A673 (cell line): ENCODE data around the gene ADGRD1. TPM values are rescaled to one million over a fixed set of nuclear protein-coding genes. Genes with fewer than 3 reads are reported as not detected.

Experiments used
- BruUV-seq: library from RNA; stranded (reverse); fragments of 400-500 nt; replicated peaks from 2 replicates; lab custom pipeline; 2021; lab: Mats Ljungman, UMichigan
- CTCF ChIA-PET: fragments of 300-600 bp; sonication (Branson Sonifier 250); formaldehyde crosslinking; loops from one replicate; lab custom pipeline; 2022; ENCODE audit warnings: antibody characterized with exemption; lab: Charles Lee
- POLR2A ChIA-PET: fragments of 300-600 bp; sonication (Branson Sonifier 250); formaldehyde crosslinking; loops from one replicate; lab custom pipeline; 2022; ENCODE audit warnings: antibody characterized with exemption; ENCODE audit not compliant: low non-redundant PET; lab: Charles Lee
- DNase-seq: peaks from one replicate; pipeline ENCODE4 v3.0.0-alpha.2; 2015; ENCODE audit warnings: low spot score
- H3K27ac ChIP-seq: fragments of 200-600 bp; sonication (generic); 2 replicates; pipeline ENCODE4 v1.5.1; 2016; ENCODE audit warnings: mixed run types, low read depth, mild to moderate bottlenecking, mixed read lengths, antibody characterized with exemption, low read length; ENCODE audit not compliant: poor library complexity, severe bottlenecking
- H3K27me3 ChIP-seq: fragments of 200-600 bp; sonication (generic); replicated peaks from 2 replicates; pipeline ENCODE4 v1.6.1; 2017; ENCODE audit warnings: mixed run types, low read depth, mild to moderate bottlenecking, mixed read lengths, antibody characterized with exemption, low read length; ENCODE audit not compliant: insufficient read depth, poor library complexity
- H3K36me3 ChIP-seq: fragments of 200-600 bp; sonication (generic); 2 replicates; pipeline ENCODE4 v1.6.1; 2016; ENCODE audit warnings: mixed run types, mild to moderate bottlenecking, mixed read lengths, antibody characterized with exemption, low read length; ENCODE audit not compliant: insufficient read depth, poor library complexity, severe bottlenecking
- H3K4me1 ChIP-seq: fragments of 200-600 bp; sonication (generic); 2 replicates; pipeline ENCODE4 v1.6.1; 2017; ENCODE audit warnings: mixed run types, mild to moderate bottlenecking, mixed read lengths, antibody characterized with exemption, low read length; ENCODE audit not compliant: insufficient read depth, poor library complexity, severe bottlenecking
- H3K4me3 ChIP-seq: fragments of 200-600 bp; sonication (generic); 2 replicates; pipeline ENCODE4 v1.5.1; 2016; ENCODE audit warnings: low read depth, mixed run types, mild to moderate bottlenecking, mixed read lengths, low read length; ENCODE audit not compliant: poor library complexity, severe bottlenecking
- H3K9me3 ChIP-seq: fragments of 200-600 bp; sonication (generic); 2 replicates; pipeline ENCODE4 v1.6.1; 2016; ENCODE audit warnings: mixed run types, low read depth, mild to moderate bottlenecking, mixed read lengths, antibody characterized with exemption, low read length; ENCODE audit not compliant: poor library complexity, severe bottlenecking
- EZH2 ChIP-seq: fragments of 200-600 bp; sonication (generic); IDR thresholded peaks from 2 replicates; pipeline ENCODE4 v1.6.1; 2017; ENCODE audit warnings: borderline replicate concordance, low read depth, mild to moderate bottlenecking, mixed read lengths, antibody characterized with exemption, low read length; ENCODE audit not compliant: poor library complexity, severe bottlenecking
- intact Hi-C: fragments of 100-400 bp; cut with micrococcal nuclease; formaldehyde crosslinking; loops from one replicate; pipeline ENCODE4 v1.10.0; 2022; ENCODE audit not compliant: unreplicated experiment
- total RNA-seq: library from RNA; stranded (reverse); gene quantifications from 2 replicates; pipeline ENCODE4 v1.2.3, GENCODE V29; 2021
- TF ChIP-seq, protein P1 (sequence below): fragments of 300-800, 200-600 bp; sonication (generic); conservative IDR thresholded peaks from 2 replicates; pipeline ENCODE4 v1.5.1; 2017; ENCODE audit warnings: low read depth, mild to moderate bottlenecking, antibody characterized with exemption, low read length, moderate library complexity, mixed read lengths

Gene ADGRD1
- total RNA-seq, 1 experiment from 2014 or later, result not detected

DNA sequence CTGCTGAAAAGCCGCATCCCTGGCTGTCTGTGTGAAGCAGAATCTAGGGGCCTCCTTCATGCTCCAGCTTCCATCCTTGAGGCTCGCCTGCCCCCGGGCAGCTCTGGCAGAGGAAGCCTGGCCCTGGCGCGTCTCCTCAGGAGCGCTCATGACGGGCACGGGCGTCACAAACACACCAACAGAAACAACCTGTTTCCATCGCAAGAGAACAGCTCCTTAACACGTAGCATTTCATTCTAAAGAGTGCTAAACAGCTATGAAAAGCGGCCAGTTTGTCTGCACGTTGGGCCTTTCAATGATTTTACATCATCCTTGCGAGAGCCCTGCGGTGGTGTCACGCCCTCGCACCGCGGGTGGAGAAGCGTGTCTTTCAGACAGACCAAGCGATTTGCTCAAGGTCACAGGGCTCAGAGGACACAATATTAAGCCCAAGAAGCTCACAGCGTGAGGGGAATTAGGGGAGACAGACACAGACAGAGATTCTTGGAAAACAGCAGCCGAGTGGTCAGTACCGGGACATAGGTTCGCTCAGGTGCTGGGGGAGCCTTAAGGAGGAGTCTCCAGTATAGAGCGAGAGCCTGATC is 4.9 kb downstream of the ADGRD1 start:
- Histone ChIP-seq H3K9me3 (no peaks in the 10 kb centered on the region), H3K27me3 (no peaks in the 10 kb centered on the region), H3K4me1 (no peaks in the 10 kb centered on the region), H3K36me3 (no peaks in the 10 kb centered on the region), H3K4me3 (no peak overlapping the region), H3K27ac (no peak overlapping the region)
- ChIA-PET POLR2A (no interaction called here), CTCF (no interaction called here)
- DNase-seq, result no peak
- intact Hi-C loops, result no loop called here
- no TSS peak for BruUV-seq
- TF ChIP-seq, protein P1, sequence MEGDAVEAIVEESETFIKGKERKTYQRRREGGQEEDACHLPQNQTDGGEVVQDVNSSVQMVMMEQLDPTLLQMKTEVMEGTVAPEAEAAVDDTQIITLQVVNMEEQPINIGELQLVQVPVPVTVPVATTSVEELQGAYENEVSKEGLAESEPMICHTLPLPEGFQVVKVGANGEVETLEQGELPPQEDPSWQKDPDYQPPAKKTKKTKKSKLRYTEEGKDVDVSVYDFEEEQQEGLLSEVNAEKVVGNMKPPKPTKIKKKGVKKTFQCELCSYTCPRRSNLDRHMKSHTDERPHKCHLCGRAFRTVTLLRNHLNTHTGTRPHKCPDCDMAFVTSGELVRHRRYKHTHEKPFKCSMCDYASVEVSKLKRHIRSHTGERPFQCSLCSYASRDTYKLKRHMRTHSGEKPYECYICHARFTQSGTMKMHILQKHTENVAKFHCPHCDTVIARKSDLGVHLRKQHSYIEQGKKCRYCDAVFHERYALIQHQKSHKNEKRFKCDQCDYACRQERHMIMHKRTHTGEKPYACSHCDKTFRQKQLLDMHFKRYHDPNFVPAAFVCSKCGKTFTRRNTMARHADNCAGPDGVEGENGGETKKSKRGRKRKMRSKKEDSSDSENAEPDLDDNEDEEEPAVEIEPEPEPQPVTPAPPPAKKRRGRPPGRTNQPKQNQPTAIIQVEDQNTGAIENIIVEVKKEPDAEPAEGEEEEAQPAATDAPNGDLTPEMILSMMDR, result no peak
- no peak for TF ChIP-seq EZH2

DNA sequence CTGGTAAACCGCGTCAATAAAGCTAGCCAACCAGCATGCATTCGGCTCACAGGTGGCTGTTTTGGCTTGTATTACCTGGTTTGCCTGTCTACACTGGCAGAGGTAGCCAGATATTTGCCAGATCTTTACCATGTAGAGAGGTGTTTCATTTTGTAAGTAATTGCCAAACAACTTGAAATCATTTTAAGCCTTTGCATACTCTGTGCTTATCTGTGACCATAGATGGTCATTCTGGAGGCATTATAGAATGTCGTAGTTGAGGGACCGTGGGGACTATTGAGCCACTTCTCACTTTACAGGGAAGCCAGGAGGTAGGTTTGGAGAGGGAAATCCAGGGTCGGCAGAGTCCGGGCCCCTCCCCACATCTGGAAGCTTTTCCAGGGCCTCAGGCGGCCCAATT is 5.9 kb downstream of the ADGRD1 start:
- Histone ChIP-seq H3K36me3 (no peaks in the 10 kb centered on the region), H3K4me1 (no peaks in the 10 kb centered on the region), H3K9me3 (no peaks in the 10 kb centered on the region), H3K4me3 (no peak overlapping the region), H3K27ac (no peak overlapping the region), H3K27me3 (no peaks in the 10 kb centered on the region)
- ChIA-PET CTCF (no interaction called here), POLR2A (no interaction called here)
- no peak for TF ChIP-seq EZH2
- TF ChIP-seq, protein P1, result no peak
- BruUV-seq, result no TSS peak
- no peak for DNase-seq
- intact Hi-C loops, result no loop called here

DNA sequence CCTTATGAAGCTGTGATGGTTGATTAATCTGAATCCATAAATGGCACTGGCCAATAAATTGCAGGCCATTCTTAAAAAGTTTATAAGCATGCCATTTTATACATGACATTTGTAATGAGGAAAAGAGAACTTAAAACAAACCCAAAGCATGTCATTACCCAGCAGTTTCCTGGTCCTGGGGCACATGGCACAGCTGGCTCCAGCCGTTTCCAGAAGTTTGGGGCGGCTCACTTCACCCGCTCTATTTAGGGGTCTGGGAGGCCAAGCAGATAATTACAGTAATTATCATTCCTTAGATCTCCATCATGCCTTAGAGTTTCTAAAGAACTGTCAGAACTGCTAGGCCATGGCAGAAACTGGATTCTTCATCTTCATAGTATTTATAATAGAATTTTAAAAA is 6.4 kb downstream of the ADGRD1 start:
- no peak for DNase-seq
- POLR2A ChIA-PET, result no interaction called here
- Histone ChIP-seq H3K27ac (no peak overlapping the region), H3K36me3 (no peaks in the 10 kb centered on the region), H3K27me3 (no peaks in the 10 kb centered on the region), H3K4me1 (no peaks in the 10 kb centered on the region), H3K4me3 (no peak overlapping the region), H3K9me3 (no peaks in the 10 kb centered on the region)
- CTCF ChIA-PET, result no interaction called here
- TF ChIP-seq EZH2, result no peak
- TF ChIP-seq, protein P1, result no peak
- intact Hi-C loops, result no loop called here
- BruUV-seq, result no TSS peak
